Loucy (cell line): ENCODE data around the gene PALS2.

ENCODE experiments used
- CTCF ChIP-seq: fragments of 200-600 bp; sonication (generic); conservative IDR thresholded peaks from 2 replicates; pipeline ENCODE4 v1.5.1; 2014; ENCODE audit warnings: mild to moderate bottlenecking, antibody characterized with exemption, low read length
- EZH2phosphoT487 ChIP-seq: fragments of 200-600 bp; IDR thresholded peaks from 2 replicates; pipeline ENCODE4 v1.6.1; 2018; ENCODE audit warnings: antibody characterized with exemption, mild to moderate bottlenecking, moderate library complexity, borderline replicate concordance

- TF ChIP-seq CTCF: no peak
- TF ChIP-seq EZH2phosphoT487: no peak
These were observed 42.0 kb upstream of the PALS2 start for GRCh38 chr7:24531255-24531654.
